H1 (cell line): ENCODE results near the gene NDST4. TPM values are rescaled to one million over a fixed set of nuclear protein-coding genes. Genes with fewer than 3 reads are reported as not detected.

ENCODE experiments used
- CTCF ChIA-PET: fragments of 300-600 bp; sonication (Branson Sonifier 250); formaldehyde crosslinking; loops from one replicate; lab custom pipeline; 2021; ENCODE audit not compliant: partially characterized antibody; lab: Charles Lee
- POLR2A ChIA-PET: fragments of 300-600 bp; sonication (Branson Sonifier 250); formaldehyde crosslinking; loops from one replicate; lab custom pipeline; 2021; ENCODE audit warnings: inconsistent platforms; ENCODE audit not compliant: partially characterized antibody; lab: Charles Lee
- DNase-seq, 2 experiments: peaks; one replicate each; pipeline versions ENCODE4 v3.0.0 to v3.0.0-alpha.2; 2010 to 2022; ENCODE audit warnings: low spot score in 2 of 2, low read depth in 1 of 2, mixed read lengths in 1 of 2
- FAIRE-seq: peaks from 2 replicates; lab custom pipeline; 2011; peaks lifted over from hg19 to GRCh38; lab: Jason Lieb, UNC
- H2AFZ ChIP-seq: 2 replicates; pipeline ENCODE4 v1.8.1; 2012; ENCODE audit warnings: low read length, inconsistent platforms
- H2AK5ac ChIP-seq: 2 replicates; pipeline ENCODE4 v1.6.1; 2013; ENCODE audit warnings: low read depth, low read length
- H2BK120ac ChIP-seq: replicated peaks from 2 replicates; pipeline ENCODE3; 2013; ENCODE audit warnings: low read depth, low read length, inconsistent platforms
- H2BK12ac ChIP-seq: 2 replicates; pipeline ENCODE4 v1.6.1; 2013; ENCODE audit warnings: low read depth, low read length
- H2BK15ac ChIP-seq: 2 replicates; pipeline ENCODE4 v1.6.1; 2013; ENCODE audit warnings: low read length
- H2BK20ac ChIP-seq: 2 replicates; pipeline ENCODE4 v1.6.1; 2013; ENCODE audit warnings: low read length
- H2BK5ac ChIP-seq: 2 replicates; pipeline ENCODE4 v1.6.1; 2013; ENCODE audit warnings: low read depth, low read length
- H3K14ac ChIP-seq: 2 replicates; pipeline ENCODE4 v1.6.1; 2013; ENCODE audit warnings: inconsistent platforms; ENCODE audit not compliant: insufficient read length
- H3K18ac ChIP-seq: 2 replicates; pipeline ENCODE4 v1.6.1; 2013; ENCODE audit warnings: low read length; ENCODE audit errors: extremely low read depth
- H3K23ac ChIP-seq: 2 replicates; pipeline ENCODE4 v1.6.1; 2013; ENCODE audit warnings: inconsistent platforms; ENCODE audit not compliant: insufficient read length
- H3K23me2 ChIP-seq: 2 replicates; pipeline ENCODE4 v1.6.1; 2013; ENCODE audit warnings: low read depth, low read length
- H3K27ac ChIP-seq: 2 replicates; pipeline ENCODE4 v1.6.1; 2011; ENCODE audit warnings: low read depth, low read length, inconsistent platforms
- H3K27me3 ChIP-seq, 4 experiments: replicated peaks in 1 of 4; 1 replicate in 1 of 4; 2 replicates in 3 of 4; pipeline versions ENCODE4 v1.6.1 to v1.8.1; 2011 to 2013; ENCODE audit warnings: low read length in 3 of 4, mild to moderate bottlenecking in 3 of 4, inconsistent platforms in 2 of 4, mixed read lengths in 2 of 4, moderate library complexity in 1 of 4; ENCODE audit not compliant: control insufficient read depth in 3 of 4, insufficient read depth in 3 of 4; ENCODE audit errors: extremely low read depth in 1 of 4
- H3K36me3 ChIP-seq, 4 experiments: 2 replicates each; pipeline versions ENCODE4 v1.6.1 to v1.8.1; 2011 to 2013; ENCODE audit warnings: mild to moderate bottlenecking in 4 of 4, low read length in 3 of 4, moderate library complexity in 2 of 4, control low read depth in 1 of 4, inconsistent platforms in 1 of 4; ENCODE audit not compliant: insufficient read depth in 4 of 4, control insufficient read depth in 2 of 4
- H3K4ac ChIP-seq: replicated peaks from 2 replicates; pipeline ENCODE3; 2013; ENCODE audit warnings: low read length, low read depth, mixed read lengths, inconsistent platforms; ENCODE audit not compliant: insufficient read length
- H3K4me1 ChIP-seq, 4 experiments: replicated peaks in 1 of 4; 1 replicate in 1 of 4; 2 replicates in 3 of 4; pipeline versions ENCODE4 v1.6.1 to v1.8.1; 2011 to 2013; ENCODE audit warnings: low read length in 3 of 4, inconsistent platforms in 2 of 4, mixed read lengths in 1 of 4; ENCODE audit not compliant: insufficient read depth in 4 of 4, control insufficient read depth in 3 of 4
- H3K4me2 ChIP-seq, 2 experiments: 2 replicates each; pipeline versions ENCODE4 v1.6.1 to v1.8.1; 2011 to 2013; ENCODE audit warnings: low read depth in 2 of 2, low read length in 2 of 2, control low read depth in 1 of 2, inconsistent platforms in 1 of 2, mild to moderate bottlenecking in 1 of 2; ENCODE audit not compliant: insufficient read depth in 1 of 2
- H3K4me3 ChIP-seq, 4 experiments: fragments of 200-600, 300-600 bp in 1 of 4; sonication (generic), shearing (Covaris generic), sonication (Bioruptor Twin) in 1 of 4; 2 replicates each; pipeline versions ENCODE4 v1.5.1 to v1.8.1; 2011 to 2016; ENCODE audit warnings: low read length in 4 of 4, low read depth in 3 of 4, control low read depth in 2 of 4, inconsistent platforms in 2 of 4, mild to moderate bottlenecking in 2 of 4, mixed read lengths in 1 of 4, moderate library complexity in 1 of 4; ENCODE audit not compliant: insufficient read depth in 2 of 4; ENCODE audit errors: extremely low read depth in 1 of 4
- H3K56ac ChIP-seq: replicated peaks from 2 replicates; pipeline ENCODE3; 2013; ENCODE audit warnings: low read depth, mild to moderate bottlenecking, mixed read lengths, low read length, inconsistent platforms; ENCODE audit not compliant: insufficient read length
- H3K79me1 ChIP-seq: 2 replicates; pipeline ENCODE4 v1.6.1; 2013; ENCODE audit warnings: low read depth, low read length, control low read depth
- H3K79me2 ChIP-seq, 2 experiments: 2 replicates each; pipeline versions ENCODE4 v1.6.1 to v1.8.1; 2012 to 2013; ENCODE audit warnings: low read length in 2 of 2, mild to moderate bottlenecking in 2 of 2, inconsistent platforms in 1 of 2; ENCODE audit not compliant: insufficient read depth in 2 of 2, control insufficient read depth in 1 of 2
- H3K9ac ChIP-seq, 4 experiments: replicated peaks in 1 of 4; 1 replicate in 1 of 4; 2 replicates in 3 of 4; pipeline versions ENCODE4 v1.6.1 to v1.8.1; 2011 to 2013; ENCODE audit warnings: low read depth in 3 of 4, low read length in 3 of 4, control low read depth in 2 of 4, mild to moderate bottlenecking in 2 of 4, moderate library complexity in 2 of 4, inconsistent platforms in 1 of 4; ENCODE audit errors: extremely low read depth in 1 of 4
- H3K9me3 ChIP-seq, 2 experiments: 2 replicates each; pipeline versions ENCODE4 v1.6.1 to v1.8.1; 2012 to 2013; ENCODE audit warnings: mild to moderate bottlenecking in 2 of 2, moderate library complexity in 2 of 2, control low read depth in 1 of 2, inconsistent platforms in 1 of 2, low read depth in 1 of 2, low read length in 1 of 2, mixed read lengths in 1 of 2; ENCODE audit not compliant: insufficient read depth in 2 of 2
- H4K20me1 ChIP-seq, 2 experiments: replicated peaks in 1 of 2; 2 replicates each; pipeline versions ENCODE3 to v1.8.1; 2011 to 2013; ENCODE audit warnings: inconsistent platforms in 2 of 2, low read length in 2 of 2, mild to moderate bottlenecking in 1 of 2; ENCODE audit not compliant: insufficient read depth in 2 of 2, control insufficient read depth in 1 of 2
- H4K5ac ChIP-seq: 2 replicates; pipeline ENCODE4 v1.6.1; 2013; ENCODE audit warnings: low read length, low read depth, mixed read lengths, inconsistent platforms; ENCODE audit not compliant: insufficient read length
- H4K8ac ChIP-seq: 2 replicates; pipeline ENCODE4 v1.8.0; 2013; ENCODE audit warnings: mild to moderate bottlenecking, moderate library complexity, low read length, inconsistent platforms; ENCODE audit not compliant: insufficient read depth; ENCODE audit errors: extremely low read depth
- H4K91ac ChIP-seq: replicated peaks from 2 replicates; pipeline ENCODE3; 2013; ENCODE audit warnings: low read length, mixed read lengths, inconsistent platforms; ENCODE audit not compliant: insufficient read length
- ASH2L ChIP-seq: fragments of 200-600, 300-600 bp; sonication (generic); IDR thresholded peaks from one replicate; pipeline ENCODE4 v1.7.1; 2017; ENCODE audit warnings: low read length
- BACH1 ChIP-seq: IDR thresholded peaks from 2 replicates; pipeline ENCODE4 v1.6.1; 2012; ENCODE audit warnings: low read length, improper control_type of control experiment
- CEBPB ChIP-seq: IDR thresholded peaks from 2 replicates; pipeline ENCODE4 v1.6.1; 2012; ENCODE audit warnings: low read depth, low read length
- CTBP2 ChIP-seq: IDR thresholded peaks from 2 replicates; pipeline ENCODE4 v1.7.0; 2011; ENCODE audit warnings: borderline replicate concordance, mild to moderate bottlenecking, moderate library complexity, mixed read lengths, low read length; ENCODE audit not compliant: insufficient read depth, insufficient read length
- E2F6 ChIP-seq: IDR thresholded peaks from 2 replicates; pipeline ENCODE4 v1.6.1; 2012; ENCODE audit warnings: inconsistent platforms
- EGR1 ChIP-seq: IDR thresholded peaks from 2 replicates; pipeline ENCODE4 v1.6.1; 2011; ENCODE audit warnings: low read depth, low read length, borderline replicate concordance
- EZH2 ChIP-seq: fragments of 200-600 bp; sonication (generic); IDR thresholded peaks from 2 replicates; pipeline ENCODE4 v1.7.1; 2012; ENCODE audit warnings: low read depth, mild to moderate bottlenecking, moderate library complexity, low read length, inconsistent platforms; ENCODE audit not compliant: severe bottlenecking
- KDM4A ChIP-seq: IDR thresholded peaks from one replicate; pipeline ENCODE4 v1.7.1; 2012; ENCODE audit warnings: low read depth, mild to moderate bottlenecking, moderate library complexity, low read length, inconsistent platforms; ENCODE audit not compliant: severe bottlenecking
- NANOG ChIP-seq: IDR thresholded peaks from 2 replicates; pipeline ENCODE4 v1.6.1; 2011; ENCODE audit warnings: low read length, low read depth, mild to moderate bottlenecking, inconsistent platforms; ENCODE audit not compliant: insufficient read depth, poor library complexity, severe bottlenecking
- POLR2AphosphoS5 ChIP-seq: IDR thresholded peaks from 2 replicates; pipeline ENCODE4 v1.6.1; 2011; ENCODE audit warnings: low read depth, low read length
- RFX5 ChIP-seq: IDR thresholded peaks from 2 replicates; pipeline ENCODE4 v1.6.1; 2011; ENCODE audit warnings: low read depth, low read length, improper control_type of control experiment, borderline replicate concordance
- SRF ChIP-seq: IDR thresholded peaks from 2 replicates; pipeline ENCODE4 v1.6.1; 2011; ENCODE audit warnings: mild to moderate bottlenecking, low read depth, low read length, moderate library complexity
- polyA plus RNA-seq, 7 experiments: library from polyadenylated mRNA; depleted of rRNA in 3 of 7; stranded (reverse) in 5 of 7; unstranded in 2 of 7; fragments of >200 nt in 5 of 7; fragments of 200-250 nt in 2 of 7; gene quantifications; 1 replicate in 5 of 7; 2 replicates in 1 of 7; 4 replicates in 1 of 7; pipeline versions ENCODE4 v1.2.1 to v1.2.3, GENCODE V29; 2011 to 2013; ENCODE audit warnings: missing spikeins in 2 of 7, mixed read lengths in 2 of 7
- total RNA-seq: library from RNA; stranded (reverse); fragmentation: NEBNext Ultra II Directional; extraction: Animal tissue kit (Norgen Biotek cat#: 25700); gene quantifications from 2 replicates; pipeline ENCODE4 v1.2.1, GENCODE V29; 2021
- TF ChIP-seq, protein P1 (sequence below), 3 experiments: IDR thresholded peaks; 1 replicate in 2 of 3; 2 replicates in 1 of 3; pipeline versions ENCODE4 v1.5.1 to v1.6.1; 2011; ENCODE audit warnings: low read length in 3 of 3, mild to moderate bottlenecking in 3 of 3, inconsistent platforms in 2 of 3, low read depth in 1 of 3, moderate library complexity in 1 of 3; ENCODE audit not compliant: insufficient read depth in 1 of 3; ENCODE audit errors: control extremely low read depth in 1 of 3

Gene NDST4
- total and polyA plus RNA-seq, 2 of the 8 experiments (the other 6 are each of a cell fraction or from before 2014, with no cell fraction given): 0.02 TPM; not detected in 1

DNA sequence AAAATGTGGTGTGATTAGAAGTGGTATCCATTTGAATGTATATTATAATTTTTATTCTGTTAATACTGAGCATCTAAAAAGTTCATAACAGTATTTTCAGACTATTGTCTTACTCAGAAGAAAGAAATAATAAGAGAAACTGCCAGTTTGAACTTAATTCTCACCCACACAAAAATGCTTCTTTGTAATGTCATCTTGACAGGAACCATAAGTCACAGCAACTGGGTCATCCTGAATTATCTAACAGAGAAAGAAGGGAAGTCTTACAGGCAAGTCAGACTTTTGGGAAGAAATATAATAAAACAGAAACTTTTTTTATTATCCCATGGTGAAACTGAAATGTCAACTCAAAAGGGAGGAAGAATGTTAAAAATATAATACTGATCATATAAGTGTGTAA lies 83.1 kb downstream of the NDST4 start:
- H3K23me2 ChIP-seq: no peaks in the 10 kb centered on the region
- H3K18ac ChIP-seq: no peak overlapping the region
- POLR2A ChIA-PET: no interaction called here
- no peak overlapping the region for H2AK5ac ChIP-seq
- CTCF ChIA-PET: no interaction called here
- no peaks in the 10 kb centered on the region for H3K36me3 ChIP-seq
- H2BK15ac ChIP-seq: no peak overlapping the region
- H3K9me3 ChIP-seq: no peaks in the 10 kb centered on the region
- no peak for FAIRE-seq
- H3K79me2 ChIP-seq: no peaks in the 10 kb centered on the region
- peaks cover 0 to 2% (median 0%) of the 10 kb centered on the region in 4 experiments; a peak in 1 of 7 replicates for H3K4me1 ChIP-seq
- no peak overlapping the region for H3K4me2 ChIP-seq
- no peak overlapping the region for H3K23ac ChIP-seq
- no peak overlapping the region for H3K27ac ChIP-seq
- no peak overlapping the region for H2BK120ac ChIP-seq
- DNase-seq: no peak
- no peak overlapping the region for H4K8ac ChIP-seq
- H2BK20ac ChIP-seq: no peak overlapping the region
- no peak overlapping the region for H4K91ac ChIP-seq
- H3K56ac ChIP-seq: no peak overlapping the region
- H3K79me1 ChIP-seq: no peaks in the 10 kb centered on the region
- H2BK12ac ChIP-seq: no peak overlapping the region
- no peak overlapping the region for H3K4me3 ChIP-seq
- no peak overlapping the region for H3K9ac ChIP-seq
- H4K5ac ChIP-seq: no peak overlapping the region
- H4K20me1 ChIP-seq: no peaks in the 10 kb centered on the region
- no peak overlapping the region for H2BK5ac ChIP-seq
- H2AFZ ChIP-seq: no peak overlapping the region
- H3K14ac ChIP-seq: no peak overlapping the region
- H3K4ac ChIP-seq: no peak overlapping the region
- H3K27me3 ChIP-seq: no peaks in the 10 kb centered on the region
- TF ChIP-seq POLR2AphosphoS5 (no peak), RFX5 (no peak), BACH1 (no peak), E2F6 (no peak), KDM4A (no peak), EGR1 (no peak), CTBP2 (no peak), CEBPB (no peak), EZH2 (no peak), ASH2L (no peak), SRF (no peak), NANOG (no peak)
- TF ChIP-seq, protein P1, sequence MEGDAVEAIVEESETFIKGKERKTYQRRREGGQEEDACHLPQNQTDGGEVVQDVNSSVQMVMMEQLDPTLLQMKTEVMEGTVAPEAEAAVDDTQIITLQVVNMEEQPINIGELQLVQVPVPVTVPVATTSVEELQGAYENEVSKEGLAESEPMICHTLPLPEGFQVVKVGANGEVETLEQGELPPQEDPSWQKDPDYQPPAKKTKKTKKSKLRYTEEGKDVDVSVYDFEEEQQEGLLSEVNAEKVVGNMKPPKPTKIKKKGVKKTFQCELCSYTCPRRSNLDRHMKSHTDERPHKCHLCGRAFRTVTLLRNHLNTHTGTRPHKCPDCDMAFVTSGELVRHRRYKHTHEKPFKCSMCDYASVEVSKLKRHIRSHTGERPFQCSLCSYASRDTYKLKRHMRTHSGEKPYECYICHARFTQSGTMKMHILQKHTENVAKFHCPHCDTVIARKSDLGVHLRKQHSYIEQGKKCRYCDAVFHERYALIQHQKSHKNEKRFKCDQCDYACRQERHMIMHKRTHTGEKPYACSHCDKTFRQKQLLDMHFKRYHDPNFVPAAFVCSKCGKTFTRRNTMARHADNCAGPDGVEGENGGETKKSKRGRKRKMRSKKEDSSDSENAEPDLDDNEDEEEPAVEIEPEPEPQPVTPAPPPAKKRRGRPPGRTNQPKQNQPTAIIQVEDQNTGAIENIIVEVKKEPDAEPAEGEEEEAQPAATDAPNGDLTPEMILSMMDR (IDR thresholded peaks at IDR 0.05; ENCODE audit: control extremely low read depth in 1 of 3, insufficient read depth in 1 of 3, low read depth in 1 of 3, low read length in 3 of 3): no peak
